GM23338 (cell line): ENCODE data around the gene TMEM135. TPM values are rescaled to one million over a fixed set of nuclear protein-coding genes. Genes with fewer than 3 reads are reported as not detected.

Source experiments
- ATAC-seq: fragments of 200-7000 bp; cut with Tn5 transposase; 3 replicates; pipeline ENCODE4 v1.9.1; 2020
- DNase-seq: peaks from one replicate; pipeline ENCODE4 v3.0.0-alpha.2; 2015; ENCODE audit warnings: low spot score
- H2AFZ ChIP-seq: fragments of 200-600 bp; sonication (generic); 2 replicates; pipeline ENCODE4 v1.8.0; 2016; ENCODE audit warnings: antibody characterized with exemption, mild to moderate bottlenecking, moderate library complexity
- H3F3A ChIP-seq: fragments of 200-600 bp; sonication (generic); replicated peaks from 2 replicates; pipeline ENCODE4 v1.8.0; 2017; ENCODE audit warnings: antibody characterized with exemption, mixed run types, low read depth
- H3K27ac ChIP-seq: fragments of 200-600 bp; sonication (generic); 2 replicates; pipeline ENCODE4 v1.6.1; 2016; ENCODE audit warnings: low read depth
- H3K27me3 ChIP-seq: fragments of 200-600 bp; sonication (generic); 2 replicates; pipeline ENCODE4 v1.8.0; 2016; ENCODE audit warnings: mild to moderate bottlenecking, mixed run types, moderate library complexity; ENCODE audit not compliant: insufficient read depth
- H3K36me3 ChIP-seq: fragments of 200-600 bp; sonication (generic); 2 replicates; pipeline ENCODE4 v1.8.0; 2016; ENCODE audit warnings: mild to moderate bottlenecking; ENCODE audit not compliant: insufficient read depth
- H3K4me1 ChIP-seq: fragments of 200-600 bp; sonication (generic); 2 replicates; pipeline ENCODE4 v1.8.0; 2016; ENCODE audit warnings: mild to moderate bottlenecking, moderate library complexity; ENCODE audit not compliant: insufficient read depth
- H3K4me2 ChIP-seq: fragments of 200-600 bp; sonication (generic); 2 replicates; pipeline ENCODE4 v1.7.1; 2017; ENCODE audit warnings: mixed run types
- H3K4me3 ChIP-seq: fragments of 200-600 bp; sonication (generic); 2 replicates; pipeline ENCODE4 v1.6.1; 2016; ENCODE audit warnings: mixed run types
- H3K79me2 ChIP-seq: fragments of 200-600 bp; sonication (generic); replicated peaks from 2 replicates; pipeline ENCODE4 v1.8.0; 2017; ENCODE audit warnings: mild to moderate bottlenecking; ENCODE audit not compliant: insufficient read depth
- H3K9me2 ChIP-seq: fragments of 200-600 bp; sonication (generic); 2 replicates; pipeline ENCODE4 v1.8.0; 2017; ENCODE audit not compliant: insufficient read depth
- H4K20me1 ChIP-seq: fragments of 200-600 bp; sonication (generic); replicated peaks from 2 replicates; pipeline ENCODE4 v1.8.0; 2017; ENCODE audit warnings: mild to moderate bottlenecking; ENCODE audit not compliant: insufficient read depth
- H3K27ac Mint-ChIP-seq: 2 replicates; pipeline ENCODE4 v1.8.0; 2020; ENCODE audit warnings: inconsistent platforms, mild to moderate bottlenecking, moderate library complexity, mixed read lengths
- H3K27me3 Mint-ChIP-seq: 3 replicates; pipeline ENCODE4 v1.8.0; 2022; ENCODE audit warnings: low read depth, mild to moderate bottlenecking, moderate library complexity, mixed read lengths, inconsistent platforms; ENCODE audit not compliant: insufficient read depth, poor library complexity
- H3K36me3 Mint-ChIP-seq: 3 replicates; pipeline ENCODE4 v1.8.0; 2021; ENCODE audit warnings: low read depth, mild to moderate bottlenecking, inconsistent platforms, moderate library complexity, mixed read lengths
- H3K4me1 Mint-ChIP-seq: 3 replicates; pipeline ENCODE4 v1.8.0; 2020; ENCODE audit warnings: mild to moderate bottlenecking, inconsistent platforms, mixed read lengths
- H3K4me3 Mint-ChIP-seq: 3 replicates; pipeline ENCODE4 v1.8.0; 2021; ENCODE audit warnings: moderate library complexity, mild to moderate bottlenecking, inconsistent platforms, mixed read lengths
- H3K9me3 Mint-ChIP-seq: 3 replicates; pipeline ENCODE4 v1.8.0; 2020; ENCODE audit warnings: moderate library complexity, mild to moderate bottlenecking, inconsistent platforms, mixed read lengths
- CREB1 ChIP-seq: fragments of 250-450 bp; sonication (Bioruptor Pico); IDR thresholded peaks from 2 replicates; pipeline ENCODE4 v1.5.0; 2020; ENCODE audit warnings: low read depth, mild to moderate bottlenecking, moderate library complexity
- CTCF ChIP-seq, 2 experiments: fragments of 200-600 bp in 1 of 2; sonication (generic) in 1 of 2; conservative IDR thresholded peaks; 2 replicates each; pipeline versions ENCODE4 v1.5.1 to v1.6.1; 2016 to 2017; ENCODE audit warnings: antibody characterized with exemption in 2 of 2, low read depth in 2 of 2, mild to moderate bottlenecking in 2 of 2, moderate library complexity in 1 of 2
- EZH2 ChIP-seq: fragments of 200-600 bp; sonication (generic); IDR thresholded peaks from one replicate; pipeline ENCODE4 v1.8.0; 2017; ENCODE audit warnings: antibody characterized with exemption, mild to moderate bottlenecking, low read depth; ENCODE audit not compliant: unreplicated experiment
- JUNB ChIP-seq: IDR thresholded peaks from one replicate; pipeline ENCODE4 v1.6.1; 2016; ENCODE audit warnings: antibody characterized with exemption; ENCODE audit not compliant: unreplicated experiment
- NANOG ChIP-seq: IDR thresholded peaks from 2 replicates; pipeline ENCODE4 v1.6.1; 2016; ENCODE audit warnings: antibody characterized with exemption, borderline replicate concordance
- POLR2AphosphoS5 ChIP-seq: IDR thresholded peaks from 2 replicates; pipeline ENCODE4 v1.6.1; 2016; ENCODE audit warnings: antibody characterized with exemption, low read depth
- REST ChIP-seq: IDR thresholded peaks from one replicate; pipeline ENCODE4 v1.6.1; 2018; ENCODE audit warnings: antibody characterized with exemption; ENCODE audit not compliant: unreplicated experiment
- STAT1 ChIP-seq: IDR thresholded peaks from one replicate; pipeline ENCODE4 v1.6.1; 2016; ENCODE audit warnings: antibody characterized with exemption; ENCODE audit not compliant: unreplicated experiment
- ZNF114 ChIP-seq: fragments of 250-450 bp; sonication (Bioruptor Pico); IDR thresholded peaks from 2 replicates; pipeline ENCODE4 v1.5.0; 2020; ENCODE audit warnings: mild to moderate bottlenecking, moderate library complexity
- polyA plus RNA-seq: library from polyadenylated mRNA; unstranded; fragments of >200 nt; fragmentation: Nextera tagmentation; extraction: Ambion mirVana; gene quantifications from 2 replicates; pipeline ENCODE4 v1.2.1, GENCODE V29; 2016
- total RNA-seq: library from RNA; depleted of rRNA; stranded (reverse); fragments of >200 nt; shearing (Covaris generic); gene quantifications from 2 replicates; pipeline ENCODE4 v1.2.3, GENCODE V29; 2014
- TF ChIP-seq, protein P1 (sequence below): IDR thresholded peaks from 2 replicates; pipeline ENCODE4 v1.6.1; 2016; ENCODE audit warnings: antibody characterized with exemption
- TF ChIP-seq, protein P2 (sequence below): fragments of 250-450 bp; sonication (Bioruptor Pico); IDR thresholded peaks from 2 replicates; pipeline ENCODE4 v1.5.0; 2020; ENCODE audit warnings: mild to moderate bottlenecking, moderate library complexity

TMEM135 gene
- total and polyA plus RNA-seq, 2 experiments from 2014 or later: 23.4 to 49.9 TPM

GRCh38 chr11:87134524-87135106, 96.9 kb downstream of the TMEM135 start:
- ATAC-seq: no peak
- H3K36me3 ChIP-seq: 0 out of 2 replicates have a peak, but pooled peaks cover 4% of the 10 kb centered on the region

More at GRCh38 chr11:87134524-87135106, 96.9 kb downstream of the TMEM135 start:
- Histone ChIP-seq H4K20me1 (0 out of 2 replicates have a peak, but pooled peaks cover 4% of the 10 kb centered on the region), H3K4me2 (no peak overlapping the region), H3K4me3 (no peak overlapping the region), H3K27ac (no peak overlapping the region), H3K4me1 (no peaks in the 10 kb centered on the region), H2AFZ (no peak overlapping the region), H3F3A (no peaks in the 10 kb centered on the region), H3K27me3 (no peaks in the 10 kb centered on the region), H3K79me2 (peaks cover 6% of the 10 kb centered on the region), H3K9me2 (no peaks in the 10 kb centered on the region)
- H3K4me3 Mint-ChIP-seq: no peak overlapping the region
- no peak for DNase-seq
- H3K27ac Mint-ChIP-seq: no peak overlapping the region
- TF ChIP-seq NANOG (no peak), POLR2AphosphoS5 (no peak), ZNF114 (CRISPR knock-in tag) (no peak), STAT1 (no peak), EZH2 (no peak), CTCF (conservative IDR thresholded peaks at IDR 0.05; ENCODE audit: low read depth in 2 of 2) (no peak), REST (no peak), CREB1 (CRISPR knock-in tag) (no peak), JUNB (no peak)
- TF ChIP-seq, protein P1, sequence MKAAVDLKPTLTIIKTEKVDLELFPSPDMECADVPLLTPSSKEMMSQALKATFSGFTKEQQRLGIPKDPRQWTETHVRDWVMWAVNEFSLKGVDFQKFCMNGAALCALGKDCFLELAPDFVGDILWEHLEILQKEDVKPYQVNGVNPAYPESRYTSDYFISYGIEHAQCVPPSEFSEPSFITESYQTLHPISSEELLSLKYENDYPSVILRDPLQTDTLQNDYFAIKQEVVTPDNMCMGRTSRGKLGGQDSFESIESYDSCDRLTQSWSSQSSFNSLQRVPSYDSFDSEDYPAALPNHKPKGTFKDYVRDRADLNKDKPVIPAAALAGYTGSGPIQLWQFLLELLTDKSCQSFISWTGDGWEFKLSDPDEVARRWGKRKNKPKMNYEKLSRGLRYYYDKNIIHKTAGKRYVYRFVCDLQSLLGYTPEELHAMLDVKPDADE: no peak
- TF ChIP-seq, protein P2, sequence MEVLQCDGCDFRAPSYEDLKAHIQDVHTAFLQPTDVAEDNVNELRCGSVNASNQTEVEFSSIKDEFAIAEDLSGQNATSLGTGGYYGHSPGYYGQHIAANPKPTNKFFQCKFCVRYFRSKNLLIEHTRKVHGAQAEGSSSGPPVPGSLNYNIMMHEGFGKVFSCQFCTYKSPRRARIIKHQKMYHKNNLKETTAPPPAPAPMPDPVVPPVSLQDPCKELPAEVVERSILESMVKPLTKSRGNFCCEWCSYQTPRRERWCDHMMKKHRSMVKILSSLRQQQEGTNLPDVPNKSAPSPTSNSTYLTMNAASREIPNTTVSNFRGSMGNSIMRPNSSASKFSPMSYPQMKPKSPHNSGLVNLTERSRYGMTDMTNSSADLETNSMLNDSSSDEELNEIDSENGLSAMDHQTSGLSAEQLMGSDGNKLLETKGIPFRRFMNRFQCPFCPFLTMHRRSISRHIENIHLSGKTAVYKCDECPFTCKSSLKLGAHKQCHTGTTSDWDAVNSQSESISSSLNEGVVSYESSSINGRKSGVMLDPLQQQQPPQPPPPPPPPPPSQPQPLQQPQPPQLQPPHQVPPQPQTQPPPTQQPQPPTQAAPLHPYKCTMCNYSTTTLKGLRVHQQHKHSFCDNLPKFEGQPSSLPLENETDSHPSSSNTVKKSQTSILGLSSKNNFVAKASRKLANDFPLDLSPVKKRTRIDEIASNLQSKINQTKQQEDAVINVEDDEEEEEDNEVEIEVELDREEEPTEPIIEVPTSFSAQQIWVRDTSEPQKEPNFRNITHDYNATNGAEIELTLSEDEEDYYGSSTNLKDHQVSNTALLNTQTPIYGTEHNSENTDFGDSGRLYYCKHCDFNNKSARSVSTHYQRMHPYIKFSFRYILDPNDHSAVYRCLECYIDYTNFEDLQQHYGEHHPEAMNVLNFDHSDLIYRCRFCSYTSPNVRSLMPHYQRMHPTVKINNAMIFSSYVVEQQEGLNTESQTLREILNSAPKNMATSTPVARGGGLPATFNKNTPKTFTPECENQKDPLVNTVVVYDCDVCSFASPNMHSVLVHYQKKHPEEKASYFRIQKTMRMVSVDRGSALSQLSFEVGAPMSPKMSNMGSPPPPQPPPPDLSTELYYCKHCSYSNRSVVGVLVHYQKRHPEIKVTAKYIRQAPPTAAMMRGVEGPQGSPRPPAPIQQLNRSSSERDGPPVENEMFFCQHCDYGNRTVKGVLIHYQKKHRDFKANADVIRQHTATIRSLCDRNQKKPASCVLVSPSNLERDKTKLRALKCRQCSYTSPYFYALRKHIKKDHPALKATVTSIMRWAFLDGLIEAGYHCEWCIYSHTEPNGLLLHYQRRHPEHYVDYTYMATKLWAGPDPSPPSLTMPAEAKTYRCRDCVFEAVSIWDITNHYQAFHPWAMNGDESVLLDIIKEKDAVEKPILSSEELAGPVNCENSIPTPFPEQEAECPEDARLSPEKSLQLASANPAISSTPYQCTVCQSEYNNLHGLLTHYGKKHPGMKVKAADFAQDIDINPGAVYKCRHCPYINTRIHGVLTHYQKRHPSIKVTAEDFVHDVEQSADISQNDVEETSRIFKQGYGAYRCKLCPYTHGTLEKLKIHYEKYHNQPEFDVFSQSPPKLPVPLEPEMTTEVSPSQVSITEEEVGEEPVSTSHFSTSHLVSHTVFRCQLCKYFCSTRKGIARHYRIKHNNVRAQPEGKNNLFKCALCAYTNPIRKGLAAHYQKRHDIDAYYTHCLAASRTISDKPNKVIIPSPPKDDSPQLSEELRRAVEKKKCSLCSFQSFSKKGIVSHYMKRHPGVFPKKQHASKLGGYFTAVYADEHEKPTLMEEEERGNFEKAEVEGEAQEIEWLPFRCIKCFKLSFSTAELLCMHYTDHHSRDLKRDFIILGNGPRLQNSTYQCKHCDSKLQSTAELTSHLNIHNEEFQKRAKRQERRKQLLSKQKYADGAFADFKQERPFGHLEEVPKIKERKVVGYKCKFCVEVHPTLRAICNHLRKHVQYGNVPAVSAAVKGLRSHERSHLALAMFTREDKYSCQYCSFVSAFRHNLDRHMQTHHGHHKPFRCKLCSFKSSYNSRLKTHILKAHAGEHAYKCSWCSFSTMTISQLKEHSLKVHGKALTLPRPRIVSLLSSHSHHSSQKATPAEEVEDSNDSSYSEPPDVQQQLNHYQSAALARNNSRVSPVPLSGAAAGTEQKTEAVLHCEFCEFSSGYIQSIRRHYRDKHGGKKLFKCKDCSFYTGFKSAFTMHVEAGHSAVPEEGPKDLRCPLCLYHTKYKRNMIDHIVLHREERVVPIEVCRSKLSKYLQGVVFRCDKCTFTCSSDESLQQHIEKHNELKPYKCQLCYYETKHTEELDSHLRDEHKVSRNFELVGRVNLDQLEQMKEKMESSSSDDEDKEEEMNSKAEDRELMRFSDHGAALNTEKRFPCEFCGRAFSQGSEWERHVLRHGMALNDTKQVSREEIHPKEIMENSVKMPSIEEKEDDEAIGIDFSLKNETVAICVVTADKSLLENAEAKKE (CRISPR knock-in tag): no peak
- no peaks in the 10 kb centered on the region for H3K27me3 Mint-ChIP-seq
- H3K36me3 Mint-ChIP-seq: peaks cover 20% of the 10 kb centered on the region
- H3K4me1 Mint-ChIP-seq: no peaks in the 10 kb centered on the region
- H3K9me3 Mint-ChIP-seq: peaks cover 21% of the 10 kb centered on the region
